Measurements from ENCODE around the gene SH3BP2.

SH3BP2 gene

DNA sequence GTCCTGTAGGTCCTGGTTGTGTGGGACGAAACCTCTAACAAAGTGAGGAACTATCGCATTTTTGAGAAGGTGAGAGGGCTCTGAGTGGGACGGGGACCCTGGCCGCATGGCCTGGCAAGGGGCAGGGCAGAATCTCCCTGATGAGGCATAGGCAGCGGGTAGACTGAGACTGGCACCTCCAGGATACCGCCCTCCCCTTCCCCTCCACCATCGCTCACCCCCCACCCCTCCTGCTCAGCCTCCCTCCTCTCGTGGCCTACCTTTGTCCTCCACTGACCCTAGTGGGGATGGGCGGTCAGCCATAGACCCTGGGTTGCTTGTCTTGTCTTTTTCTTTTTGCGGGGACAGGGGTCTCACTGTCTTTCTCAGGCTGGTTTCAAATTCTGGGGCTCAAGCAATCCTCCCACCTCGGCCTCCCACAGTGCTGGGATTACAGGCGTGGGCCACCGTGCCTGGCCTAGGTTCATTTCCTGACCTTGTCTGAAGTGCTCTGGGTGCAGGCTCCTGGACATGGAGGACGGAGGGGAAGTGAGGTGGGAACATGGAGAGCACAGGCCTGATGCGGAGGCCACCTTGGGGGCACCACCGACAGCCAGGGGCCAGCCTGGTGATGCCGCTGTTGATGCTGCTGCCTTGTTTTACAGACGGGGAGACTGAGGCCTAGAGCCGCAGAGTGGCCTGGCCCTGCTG is 40.2 kb downstream of the SH3BP2 start:
- no peak for DNase-seq (ENCODE audit: low spot score)

GRCh38 chr4:2833671-2834000 is 40.8 kb downstream of the SH3BP2 start:
- no peak for DNase-seq (ENCODE audit: low spot score)

- DNase-seq (ENCODE audit: low spot score): no peak
Measured at GRCh38 chr4:2834001-2834921, 41.4 kb downstream of the SH3BP2 start.

DNA sequence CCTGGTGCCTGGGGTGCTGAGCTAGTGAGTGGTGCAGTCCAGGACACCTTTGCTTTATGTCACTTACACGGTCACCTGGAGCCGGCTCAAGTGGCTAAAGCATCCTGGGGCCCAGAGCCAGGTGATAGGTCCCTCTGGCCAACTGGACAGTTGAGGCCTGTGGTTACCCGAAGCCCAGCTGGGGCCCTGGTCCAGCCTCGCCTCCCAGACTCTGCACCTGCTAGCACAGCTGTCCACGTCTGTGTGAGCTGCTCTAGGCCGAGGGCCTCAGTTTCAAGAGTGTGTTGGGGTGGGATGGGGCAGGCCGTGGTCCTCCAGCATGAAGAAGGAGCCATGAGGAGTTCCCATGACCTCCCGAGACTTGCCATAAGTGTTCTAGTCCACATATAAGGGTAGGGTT is 43.1 kb downstream of the SH3BP2 start:
- no peak for DNase-seq (ENCODE audit: low spot score)

- no peak for DNase-seq (ENCODE audit: low spot score)
Measured at GRCh38 chr4:2836391-2836859, 43.5 kb downstream of the SH3BP2 start.

- no peak for DNase-seq (ENCODE audit: low spot score)
Measured at GRCh38 chr4:2837110-2837903, 44.4 kb downstream of the SH3BP2 start.

- DNase-seq (ENCODE audit: low spot score): no peak
Measured at GRCh38 chr4:2837904-2838496, 45.1 kb downstream of the SH3BP2 start.

DNA sequence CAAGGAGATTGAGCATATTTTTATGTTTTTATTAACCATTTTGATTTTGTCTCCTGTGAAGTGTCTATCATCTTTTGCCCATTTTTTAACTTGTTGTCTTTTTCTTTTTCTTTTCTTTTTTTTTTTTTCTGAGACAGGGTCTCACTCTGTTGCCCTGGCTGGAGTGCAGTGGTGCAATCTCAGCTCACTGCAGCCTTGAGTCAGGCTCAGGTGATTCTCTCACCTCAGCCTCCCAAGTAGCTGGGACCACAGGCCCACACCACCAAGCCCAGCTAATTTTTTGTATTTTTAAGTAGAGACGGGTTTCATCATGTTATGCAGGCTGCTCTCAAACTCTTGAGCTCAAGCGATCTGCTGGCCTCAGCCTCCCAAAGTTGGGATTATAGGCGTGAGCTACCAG is 46.2 kb downstream of the SH3BP2 start:
- no peak for DNase-seq (ENCODE audit: low spot score)

GRCh38 chr4:2842687-2843262 is 49.9 kb downstream of the SH3BP2 start:
- DNase-seq (ENCODE audit: low spot score): peak; percentile 43

- DNase-seq (ENCODE audit: low spot score): peak; percentile 94
Measured at GRCh38 chr4:2843263-2843940, 50.5 kb downstream of the SH3BP2 start, which contains the start of gene ADD1. TSS of gene ADD1 (plus strand) at chr4:2843844. CDS start at chr4:2875916, 32,072 bp downstream.

DNA sequence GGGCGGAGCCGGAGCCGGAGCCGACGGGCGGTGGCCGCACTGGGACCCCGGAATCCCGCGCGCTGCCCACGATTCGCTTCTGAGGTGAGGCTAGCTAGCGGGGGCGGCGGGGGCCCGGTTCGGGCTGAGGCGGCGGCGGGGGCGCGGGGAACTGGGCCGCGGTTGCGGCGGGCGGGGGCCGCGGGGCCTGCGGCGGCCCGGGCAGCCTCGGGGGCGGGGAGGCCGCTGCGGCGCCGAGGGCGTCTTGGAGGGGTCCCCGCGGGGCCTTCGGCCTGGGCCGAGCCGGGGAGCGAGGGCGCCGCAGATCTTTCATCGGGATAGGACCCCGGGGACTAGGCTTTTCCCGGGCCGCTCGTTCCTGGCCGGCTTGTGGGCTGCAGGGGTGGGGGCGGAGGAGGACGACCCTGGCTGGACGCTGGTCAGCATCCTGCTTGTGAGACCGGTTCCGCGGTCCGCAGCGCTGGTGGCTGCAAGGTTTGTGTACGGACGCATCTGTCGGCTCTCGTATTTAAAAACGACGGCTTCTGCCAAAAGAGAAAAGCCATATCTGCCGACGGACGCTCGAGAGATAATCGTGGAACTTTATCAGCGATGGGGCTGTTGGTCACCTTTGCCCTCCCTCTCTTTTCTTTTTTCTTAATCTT is 51.2 kb downstream of the SH3BP2 start:
- DNase-seq (ENCODE audit: low spot score): peak; percentile 34

DNA sequence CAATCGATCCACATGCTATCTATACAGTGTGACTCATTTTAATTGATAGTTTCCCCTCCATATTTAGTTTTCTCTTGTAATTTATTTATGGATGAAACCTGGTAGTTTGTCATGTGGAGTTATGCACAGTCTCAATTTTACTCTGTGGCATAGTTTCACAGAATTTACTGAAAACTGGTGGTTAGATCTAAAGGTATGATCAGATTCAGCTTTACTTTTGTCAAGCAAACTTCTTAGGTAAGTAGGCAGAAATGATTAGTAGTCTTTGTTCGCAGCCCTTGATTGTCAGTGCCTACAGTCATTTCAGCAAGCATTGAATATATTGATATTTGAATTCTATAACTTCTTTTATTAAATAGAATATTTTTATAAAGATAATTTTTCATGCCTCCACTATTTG is 53.3 kb downstream of the SH3BP2 start:
- DNase-seq (ENCODE audit: low spot score): no peak

GRCh38 chr4:2847302-2847871 is 54.5 kb downstream of the SH3BP2 start:
- no peak for DNase-seq (ENCODE audit: low spot score)

DNA sequence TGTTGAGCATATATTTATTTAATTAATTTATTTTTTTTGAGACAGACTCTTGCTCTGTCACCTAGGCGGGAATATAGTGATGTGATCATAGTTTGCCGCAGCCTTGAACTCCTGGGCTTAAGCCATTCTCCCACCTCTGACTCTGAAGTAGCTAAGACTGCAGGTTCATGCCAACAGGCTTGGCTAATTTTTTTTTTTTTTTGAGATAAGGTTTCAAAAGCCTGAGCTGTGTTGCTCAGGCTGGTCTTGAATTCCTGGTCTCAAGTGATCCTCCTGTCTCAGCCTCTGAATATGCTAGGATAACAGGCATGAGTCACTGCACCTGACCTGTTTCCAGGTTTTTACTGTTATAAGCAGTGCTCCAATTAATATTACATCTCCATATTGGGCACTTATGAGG is 55.6 kb downstream of the SH3BP2 start:
- DNase-seq (ENCODE audit: low spot score): peak; percentile 66

DNA sequence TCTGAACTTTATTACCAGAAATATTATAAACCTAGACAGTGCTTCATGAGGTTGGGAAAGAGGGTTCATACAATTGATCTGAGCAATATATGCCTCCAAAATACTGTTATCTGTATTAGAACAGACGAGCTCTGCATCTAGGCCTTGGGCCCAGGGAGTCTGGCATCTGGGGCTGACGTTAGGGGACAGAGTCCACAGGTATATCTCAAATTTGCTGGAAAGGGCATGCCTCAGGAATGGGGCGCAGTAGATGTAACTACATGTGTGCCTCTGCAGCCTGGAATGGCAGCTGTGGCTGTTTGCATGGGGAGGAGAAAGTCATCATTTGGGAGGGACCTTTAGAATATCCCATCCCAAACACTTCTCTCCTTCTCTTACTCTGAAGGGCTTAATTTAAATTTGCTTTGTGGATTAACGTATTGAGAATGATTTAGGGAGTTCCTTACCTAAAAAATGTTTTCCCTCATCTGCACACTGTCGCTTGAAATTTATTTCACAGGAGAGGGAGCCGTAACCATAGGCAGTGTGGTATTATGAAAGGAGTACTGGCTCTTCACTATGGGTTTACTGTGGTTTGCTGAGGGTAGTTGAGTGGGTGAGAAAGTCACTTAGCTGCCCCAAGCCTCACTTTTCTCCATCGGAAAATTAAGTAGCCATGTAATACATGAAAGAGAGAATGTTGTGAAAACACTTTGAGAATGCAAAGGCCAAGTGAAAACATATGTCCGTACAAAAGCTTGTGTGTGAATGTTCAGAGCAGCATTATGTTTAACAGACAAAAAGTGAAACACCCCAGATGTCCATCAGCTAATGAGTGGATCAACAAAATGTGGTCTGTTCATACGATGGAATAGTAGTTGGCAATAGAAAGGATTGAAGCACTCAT is 56.6 kb downstream of the SH3BP2 start:
- DNase-seq (ENCODE audit: low spot score): no peak

- peak; percentile 57 for DNase-seq (ENCODE audit: low spot score)
Measured at GRCh38 chr4:2850966-2851798, 58.3 kb downstream of the SH3BP2 start.

GRCh38 chr4:2852481-2852921 is 59.6 kb downstream of the SH3BP2 start:
- DNase-seq (ENCODE audit: low spot score): peak; percentile 12

- no peak for DNase-seq (ENCODE audit: low spot score)
Measured at GRCh38 chr4:2855584-2855983, 62.7 kb downstream of the SH3BP2 start.
